ENCODE measurements around the gene CDH15. TPM values are rescaled to one million over a fixed set of nuclear protein-coding genes. Genes with fewer than 3 reads are reported as not detected.
A peak's percentile ranks its signal among the peaks of the same experiment; 100 is the strongest.

The CDH15 gene
- total RNA-seq, 1 experiment from 2014 or later, result 0.10 TPM

DNA sequence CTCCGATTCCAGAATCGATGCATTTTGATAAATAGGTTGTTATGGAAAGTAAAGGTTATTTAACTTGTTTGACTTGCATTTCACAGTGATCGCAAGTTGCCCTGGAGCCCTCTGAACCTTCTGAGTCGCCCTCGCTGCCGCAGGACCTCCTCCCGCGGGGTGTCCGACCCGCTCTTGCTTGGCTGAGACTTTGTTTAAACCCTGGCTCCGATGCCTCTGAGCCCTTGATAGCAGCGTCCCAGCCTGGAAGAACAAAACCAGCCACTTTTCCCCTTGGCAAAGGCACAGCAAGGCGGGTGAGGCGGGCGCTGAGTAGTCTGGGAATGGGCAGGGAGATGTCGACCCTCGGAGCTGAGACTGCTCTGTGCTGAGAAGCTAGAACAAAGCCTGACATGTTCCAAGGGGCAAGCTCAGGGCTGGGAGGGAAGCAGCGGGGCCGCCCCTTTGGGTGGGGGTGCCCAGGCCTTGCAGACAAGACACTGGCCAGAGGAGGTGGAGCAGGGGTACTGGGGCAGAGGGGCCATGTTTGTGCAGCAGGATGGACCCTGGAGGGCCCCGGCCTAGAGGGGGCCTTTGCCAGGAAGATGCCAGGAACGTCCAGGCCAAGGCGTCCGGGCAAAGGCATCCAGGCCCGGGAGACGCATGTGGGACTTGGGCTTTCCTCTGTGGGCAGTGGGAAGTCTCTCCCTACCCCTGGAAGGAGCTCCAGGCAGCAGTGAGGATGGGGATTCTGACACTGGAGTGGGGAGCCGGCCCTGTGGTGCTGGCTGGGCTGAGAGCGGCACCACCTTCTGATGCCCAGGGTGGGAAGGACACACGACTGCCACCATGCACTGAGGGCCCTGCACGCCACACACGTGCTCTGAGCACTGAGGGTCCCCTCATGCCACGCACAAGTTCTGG is 30.3 kb upstream of the CDH15 start:
- no peak for DNase-seq (ENCODE audit: low read depth)

DNA sequence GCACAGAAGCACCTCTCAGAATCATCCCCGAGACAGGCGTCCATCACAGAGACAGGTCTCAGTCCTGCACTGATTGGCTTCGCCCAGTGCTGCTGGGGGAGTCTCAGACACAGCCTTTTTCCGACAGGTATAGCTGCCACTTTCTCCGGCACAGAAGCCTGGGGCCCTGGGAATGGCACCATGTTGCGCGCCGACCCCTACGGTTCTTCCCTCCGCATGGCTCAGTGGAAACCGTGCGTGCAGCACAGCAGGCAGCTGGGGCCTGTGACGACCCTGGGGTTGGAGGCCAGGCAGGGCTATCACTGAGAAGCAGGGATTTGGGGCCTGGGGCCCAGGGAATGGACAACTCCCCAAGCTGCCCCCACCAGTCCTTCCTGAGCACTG is 29.7 kb upstream of the CDH15 start:
- no peak for DNase-seq (ENCODE audit: low read depth)

DNA sequence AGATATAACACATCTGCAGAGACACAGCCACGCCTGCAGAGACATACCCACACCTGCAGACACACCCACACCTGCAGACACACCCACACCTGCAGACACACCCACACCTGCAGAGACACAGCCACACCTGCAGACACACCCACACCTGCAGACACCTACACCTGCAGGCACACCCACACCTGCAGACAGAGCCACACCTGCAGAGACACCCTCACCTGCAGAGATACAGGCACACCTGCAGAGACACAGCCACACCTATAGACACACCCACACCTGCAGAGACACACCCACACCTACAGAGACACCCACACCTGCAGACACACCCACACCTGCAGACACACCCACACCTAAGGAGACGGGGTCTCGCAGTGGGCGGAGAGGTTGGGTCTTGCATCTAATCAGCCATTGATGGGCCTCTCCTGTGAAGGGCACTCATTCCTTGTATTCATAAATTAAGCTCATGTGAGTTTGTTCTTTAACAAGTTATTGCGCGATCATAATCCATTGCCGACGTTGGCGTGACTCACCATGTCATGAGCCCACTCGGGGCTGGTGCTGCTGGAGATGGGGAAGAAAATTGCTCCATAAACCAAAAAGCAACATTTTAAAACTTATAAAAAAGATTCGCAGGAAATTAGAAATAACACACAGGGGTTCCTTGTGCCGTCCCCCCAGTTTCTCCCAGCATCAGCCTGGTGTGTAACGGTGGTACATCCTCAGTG is 28.9 kb upstream of the CDH15 start:
- no peak for DNase-seq (ENCODE audit: low read depth)

DNA sequence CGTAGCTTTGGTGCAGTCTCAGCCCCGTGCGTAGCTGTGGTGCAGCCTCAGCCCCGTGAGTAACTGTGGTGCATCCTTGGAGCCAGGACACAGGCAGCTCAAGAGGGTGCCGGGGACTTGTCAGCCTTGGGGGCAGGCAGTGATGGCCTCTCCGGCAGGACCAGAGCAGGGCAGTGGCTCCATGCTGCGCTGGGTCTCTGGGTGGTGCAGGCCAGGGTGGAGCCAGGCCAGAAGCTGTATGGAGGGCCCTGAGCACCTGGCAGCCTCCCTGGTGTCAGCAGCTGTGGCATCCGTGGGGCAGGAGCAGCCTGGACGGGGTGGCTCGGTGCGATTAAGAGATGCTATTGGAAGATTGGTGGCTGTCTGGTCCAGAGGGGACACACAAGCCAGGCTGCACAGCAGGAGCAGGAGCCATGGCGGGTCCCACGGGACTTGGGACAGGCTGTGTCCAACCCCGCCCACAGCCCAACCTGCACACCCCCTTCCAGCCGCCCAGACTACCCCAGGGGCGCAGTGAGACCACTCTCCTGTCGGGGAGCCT is 28.3 kb upstream of the CDH15 start:
- DNase-seq (ENCODE audit: low read depth), result no peak

DNA sequence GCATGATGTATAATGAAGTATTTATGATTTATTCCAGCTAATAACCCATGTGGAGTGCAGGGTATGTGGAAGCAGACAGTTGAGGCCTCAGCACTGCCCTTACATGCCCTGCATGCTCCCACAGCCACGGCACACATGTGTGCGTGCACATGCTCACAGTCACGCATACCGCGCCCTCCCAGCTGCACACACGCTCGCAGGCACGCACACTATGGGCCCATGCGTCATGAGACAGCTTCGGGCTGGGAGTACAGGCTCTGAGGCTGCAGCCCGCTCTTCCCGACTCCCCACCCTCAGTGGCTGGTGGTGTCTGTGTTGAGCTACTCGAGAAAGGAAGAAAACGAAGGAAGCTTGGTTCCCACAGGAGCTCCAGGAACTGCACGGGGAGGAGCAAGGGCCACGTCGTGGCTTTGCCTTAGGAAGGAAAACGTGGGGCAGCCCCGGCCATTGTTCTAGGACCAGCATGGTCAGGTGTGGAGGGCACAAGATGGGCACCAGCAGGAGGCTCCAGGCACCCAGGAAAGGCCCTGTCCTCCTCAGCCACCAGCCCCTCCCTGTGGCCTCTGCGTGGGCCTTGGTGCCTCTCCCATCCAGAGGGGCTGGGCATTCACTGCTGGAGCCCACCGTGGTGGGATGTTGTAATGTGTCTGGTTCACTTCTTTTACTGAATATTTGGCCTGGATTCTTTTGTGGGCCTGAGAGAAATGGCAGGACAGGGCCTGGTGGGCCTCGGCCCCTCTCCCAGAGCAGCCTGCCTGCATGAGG is 27.5 kb upstream of the CDH15 start:
- DNase-seq (ENCODE audit: low read depth), result no peak

DNA sequence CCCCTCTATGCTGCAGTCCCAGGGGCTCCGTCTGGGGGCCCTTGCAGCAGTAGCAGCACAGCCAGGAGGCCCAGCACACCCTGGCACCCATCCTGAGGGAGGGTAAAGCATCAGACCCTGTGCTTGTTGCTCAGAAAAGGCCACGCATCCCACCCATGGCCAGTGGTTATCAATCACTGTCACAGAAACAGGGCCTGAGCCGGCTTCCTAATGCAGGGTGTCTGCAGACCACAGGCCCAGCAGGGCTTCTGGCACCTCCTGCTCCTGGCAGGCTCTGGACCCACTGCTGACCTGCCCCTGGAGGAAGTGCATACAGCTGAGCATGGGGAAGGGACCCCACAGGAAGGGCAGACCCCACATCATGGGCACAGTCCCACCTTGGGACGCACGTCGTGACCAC is 26.9 kb upstream of the CDH15 start:
- DNase-seq (ENCODE audit: low read depth), result no peak

DNA sequence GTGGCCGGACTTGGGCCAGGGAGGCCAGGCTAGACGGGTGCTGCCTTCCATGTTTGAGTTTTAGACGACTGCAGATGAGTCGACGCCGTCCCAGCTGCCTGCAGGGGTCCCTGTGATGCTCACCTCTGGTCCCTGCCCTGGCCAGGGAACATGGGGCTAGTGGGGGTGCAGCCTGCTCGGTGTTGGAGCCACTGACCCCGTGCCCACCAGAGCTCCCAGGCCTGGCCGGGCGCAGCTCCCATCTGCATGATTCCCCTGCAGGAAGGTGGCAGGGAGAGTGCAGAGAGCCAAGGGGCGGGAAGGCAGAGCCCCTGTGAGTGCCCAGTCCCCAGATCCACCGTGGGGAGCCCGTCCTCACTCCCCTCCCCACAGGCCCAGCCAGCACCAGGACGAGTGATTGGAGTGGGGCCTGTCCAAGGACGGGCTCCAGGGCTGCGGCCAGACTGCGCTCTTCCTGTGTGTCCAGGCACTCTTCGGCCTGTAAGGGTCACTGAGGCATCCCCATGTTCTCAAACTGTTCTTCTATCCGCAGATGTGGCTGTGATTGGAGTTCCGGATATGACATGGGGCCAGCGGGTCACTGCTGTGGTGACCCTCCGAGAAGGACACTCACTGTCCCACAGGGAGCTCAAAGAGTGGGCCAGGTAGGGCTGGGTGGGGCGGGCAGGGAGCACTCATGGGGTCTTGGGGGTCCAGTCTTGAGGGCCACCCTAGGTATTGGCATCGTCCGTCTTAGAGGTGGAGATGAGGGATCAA is 26.0 kb upstream of the CDH15 start:
- DNase-seq (ENCODE audit: low read depth), result no peak

DNA sequence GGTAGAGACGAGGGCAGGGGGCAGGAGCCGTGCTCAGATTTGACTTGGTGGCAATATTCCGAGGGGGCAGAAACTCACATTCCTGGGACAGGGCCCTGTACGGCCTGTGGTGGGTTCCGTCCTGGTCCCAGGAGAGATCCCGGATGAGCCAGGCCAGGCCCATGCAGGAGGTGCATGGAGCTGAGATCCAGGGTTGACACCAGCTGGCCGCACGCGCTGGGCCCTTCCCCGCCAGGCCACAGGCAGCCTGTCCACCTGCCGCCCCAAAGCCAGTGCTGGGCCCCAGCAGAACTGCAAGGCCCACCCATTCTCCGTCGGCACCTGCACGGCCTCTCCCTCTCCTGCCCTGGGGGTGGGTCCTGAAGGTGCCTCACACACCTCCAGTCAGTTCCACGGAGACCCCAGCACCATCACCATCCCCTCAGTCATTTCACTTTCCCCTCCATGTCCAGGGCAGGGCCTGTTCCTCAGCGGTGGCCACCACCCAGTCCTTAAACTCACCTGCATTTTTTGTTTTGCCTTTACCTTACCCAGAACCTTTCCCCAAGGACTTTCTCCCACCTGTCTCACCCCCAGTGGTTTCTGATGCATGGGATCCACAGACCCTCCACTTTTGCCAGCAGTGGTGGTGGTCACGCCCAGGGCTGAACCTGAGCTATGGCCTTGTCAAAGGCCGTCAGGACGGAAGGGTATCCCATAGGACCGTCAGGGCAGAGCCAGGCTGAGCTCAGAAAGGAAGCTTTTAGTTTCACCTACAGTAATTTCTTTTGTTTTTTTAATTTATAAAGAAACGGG is 25.1 kb upstream of the CDH15 start:
- no peak for DNase-seq (ENCODE audit: low read depth)

DNA sequence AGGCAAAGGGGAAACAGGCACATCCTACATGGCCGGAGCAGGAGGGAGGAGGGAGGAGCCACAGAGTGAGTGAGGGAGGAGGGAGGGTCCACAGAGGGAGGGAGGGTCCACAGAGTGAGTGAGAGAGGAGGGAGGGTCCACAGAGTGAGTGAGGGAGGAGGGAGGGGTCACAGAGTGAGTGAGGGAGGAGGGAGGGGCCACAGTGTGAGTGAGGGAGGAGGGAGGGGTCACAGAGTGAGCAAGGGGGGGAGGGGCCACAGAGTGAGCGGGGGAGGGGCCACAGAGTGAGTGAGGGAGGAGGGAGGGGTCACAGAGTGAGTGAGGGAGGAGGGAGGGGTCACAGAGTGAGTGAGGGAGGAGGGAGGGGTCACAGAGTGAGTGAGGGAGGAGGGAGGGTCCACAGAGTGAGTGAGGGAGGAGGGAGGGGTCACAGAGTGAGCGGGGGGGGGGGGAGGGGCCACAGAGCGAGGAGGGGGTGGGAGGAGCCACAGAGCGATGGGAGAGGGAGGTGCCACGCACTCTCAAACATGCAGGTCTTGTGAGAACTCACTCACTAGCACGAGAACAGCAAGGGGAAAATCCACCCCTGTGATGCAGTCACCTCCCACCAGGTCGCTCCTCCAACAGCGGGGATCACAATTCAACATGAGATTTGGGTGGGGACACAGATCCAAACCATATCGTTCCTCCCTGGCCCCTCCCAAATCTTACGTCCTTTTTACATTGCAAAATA is 24.3 kb upstream of the CDH15 start:
- DNase-seq (ENCODE audit: low read depth), result no peak

DNA sequence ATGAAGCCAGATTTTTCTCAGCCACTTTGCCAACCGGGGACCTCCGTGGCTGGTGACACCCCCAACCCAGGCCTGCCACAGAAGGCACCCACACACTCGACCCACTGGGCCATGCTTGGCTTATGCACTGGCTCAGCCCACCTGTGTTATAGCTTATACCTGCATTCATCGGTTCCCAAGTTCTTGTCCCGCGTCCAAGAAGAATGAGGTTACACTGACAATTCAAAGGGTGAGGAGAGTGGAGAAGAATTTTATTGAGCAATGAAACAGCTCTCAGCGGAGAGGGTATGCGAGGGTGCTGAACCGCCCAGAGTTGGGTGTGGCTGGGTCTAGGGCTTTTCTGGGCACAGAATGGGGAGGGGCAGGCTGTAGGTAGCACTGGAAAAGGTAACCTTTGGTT is 22.2 kb upstream of the CDH15 start:
- DNase-seq (ENCODE audit: low read depth), result no peak

DNA sequence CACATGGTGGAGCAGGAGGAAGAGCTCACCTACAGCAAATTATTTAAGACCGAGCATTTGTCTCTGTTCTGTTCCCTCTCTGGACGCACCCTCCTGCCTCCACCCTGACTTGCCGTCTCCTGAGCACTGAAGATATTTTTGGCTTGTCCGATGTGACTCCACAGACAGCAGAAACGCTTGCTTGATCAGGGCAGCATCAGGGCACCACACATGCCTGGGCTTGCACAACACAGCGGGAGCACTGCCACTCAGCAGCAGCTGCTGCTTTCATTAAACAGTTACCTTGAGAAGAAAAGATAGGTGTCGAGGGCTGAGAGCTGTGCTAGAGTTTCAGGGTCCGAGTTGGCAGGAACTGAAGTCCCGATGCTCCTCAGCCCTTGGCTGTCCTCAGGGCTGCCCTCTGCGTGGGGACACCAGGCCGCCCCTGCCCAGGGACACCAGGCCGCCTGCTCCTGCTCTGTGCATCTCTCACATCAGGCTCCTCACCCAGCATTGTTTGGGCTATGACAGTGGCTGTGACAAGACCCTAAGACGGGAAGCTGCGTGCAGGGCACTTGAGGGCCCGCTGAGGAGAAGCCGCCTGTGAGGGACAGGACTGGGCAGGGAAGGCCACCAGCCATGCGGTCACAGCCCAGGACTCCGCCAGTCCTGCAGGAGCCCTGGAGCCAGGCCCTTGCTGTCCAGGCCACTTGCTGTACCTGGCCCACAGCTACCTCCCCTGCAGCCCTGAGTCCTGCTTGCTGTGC is 21.3 kb upstream of the CDH15 start:
- DNase-seq (ENCODE audit: low read depth), result no peak

DNA sequence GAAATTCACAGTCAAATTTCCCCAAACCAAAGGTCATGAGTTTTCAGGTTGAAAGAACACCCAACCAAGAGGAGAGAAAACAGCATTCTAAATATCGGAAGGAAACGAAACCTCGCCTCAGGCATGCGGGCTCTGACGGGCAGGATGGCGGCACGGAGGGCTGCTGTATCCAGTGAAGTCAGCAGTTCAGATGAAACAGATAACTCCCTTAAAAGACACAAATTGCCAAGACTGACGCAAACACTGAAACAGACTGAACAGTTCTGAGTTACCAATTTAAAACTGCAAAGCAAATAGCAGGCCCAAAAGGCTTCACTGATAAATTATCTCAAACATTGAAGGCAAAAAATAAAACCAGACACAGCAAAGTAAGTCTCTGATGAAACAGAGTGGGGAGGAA is 20.6 kb upstream of the CDH15 start:
- no peak for DNase-seq (ENCODE audit: low read depth)

DNA sequence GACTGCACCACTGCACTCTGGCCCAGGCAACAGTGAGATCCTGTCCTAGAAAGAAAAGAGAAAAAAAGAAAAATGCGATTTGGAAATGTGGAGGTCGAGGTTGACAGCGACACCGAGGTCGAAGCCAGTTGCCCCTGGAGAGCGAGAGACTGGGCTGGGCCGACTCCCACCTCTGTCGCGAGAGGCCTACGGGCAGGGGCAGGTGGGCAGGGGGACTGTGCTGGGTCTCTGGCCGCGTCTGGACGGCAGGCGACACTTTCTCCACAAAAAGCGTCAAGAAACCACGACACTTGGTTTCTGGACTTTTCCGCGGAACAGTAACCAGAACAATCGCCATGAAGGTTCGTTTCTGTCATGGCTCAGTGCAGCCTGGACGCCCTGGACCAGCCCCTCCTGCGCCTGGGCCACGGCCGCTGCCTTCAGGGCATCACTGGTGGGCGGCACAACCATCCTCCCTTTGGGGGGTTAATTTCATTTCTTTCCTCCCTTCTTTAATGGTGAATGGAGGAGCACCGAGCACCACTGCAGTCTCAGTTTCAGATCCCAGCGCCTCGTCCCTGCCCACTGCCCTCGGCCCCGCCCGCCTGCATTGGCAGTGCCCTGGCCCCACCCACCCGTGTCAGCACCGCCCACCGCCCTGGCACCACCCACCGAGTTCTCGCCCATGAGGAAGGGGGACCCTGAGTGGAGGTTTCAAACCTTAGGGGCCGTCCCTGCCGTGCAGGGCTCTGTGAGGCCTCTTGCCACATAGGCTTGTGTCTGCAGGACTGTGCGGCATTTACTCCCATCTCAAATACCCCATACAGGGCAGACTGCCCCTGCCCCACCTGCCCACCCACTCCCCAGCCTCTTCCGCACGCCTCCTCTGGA is 18.5 kb upstream of the CDH15 start:
- no peak for DNase-seq (ENCODE audit: low read depth)

DNA sequence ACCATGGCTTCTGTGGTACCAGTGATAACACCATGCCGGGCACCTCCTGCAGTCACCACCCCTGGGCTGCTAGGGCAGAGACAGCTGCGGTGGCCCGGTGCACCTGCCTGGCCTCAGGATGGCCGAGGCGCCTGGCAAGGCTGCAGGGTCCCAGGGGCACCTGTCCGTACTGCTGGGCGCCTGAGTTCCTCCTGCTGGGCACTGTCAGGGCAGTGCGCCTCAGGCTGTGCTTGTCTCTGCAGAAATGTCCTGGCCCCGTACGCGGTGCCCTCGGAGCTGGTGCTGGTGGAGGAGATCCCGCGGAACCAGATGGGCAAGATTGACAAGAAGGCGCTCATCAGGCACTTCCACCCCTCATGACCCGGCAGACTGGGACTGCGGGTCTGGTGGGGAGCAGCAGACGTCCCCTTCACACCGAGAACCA is 17.7 kb upstream of the CDH15 start:
- DNase-seq (ENCODE audit: low read depth), result no peak

DNA sequence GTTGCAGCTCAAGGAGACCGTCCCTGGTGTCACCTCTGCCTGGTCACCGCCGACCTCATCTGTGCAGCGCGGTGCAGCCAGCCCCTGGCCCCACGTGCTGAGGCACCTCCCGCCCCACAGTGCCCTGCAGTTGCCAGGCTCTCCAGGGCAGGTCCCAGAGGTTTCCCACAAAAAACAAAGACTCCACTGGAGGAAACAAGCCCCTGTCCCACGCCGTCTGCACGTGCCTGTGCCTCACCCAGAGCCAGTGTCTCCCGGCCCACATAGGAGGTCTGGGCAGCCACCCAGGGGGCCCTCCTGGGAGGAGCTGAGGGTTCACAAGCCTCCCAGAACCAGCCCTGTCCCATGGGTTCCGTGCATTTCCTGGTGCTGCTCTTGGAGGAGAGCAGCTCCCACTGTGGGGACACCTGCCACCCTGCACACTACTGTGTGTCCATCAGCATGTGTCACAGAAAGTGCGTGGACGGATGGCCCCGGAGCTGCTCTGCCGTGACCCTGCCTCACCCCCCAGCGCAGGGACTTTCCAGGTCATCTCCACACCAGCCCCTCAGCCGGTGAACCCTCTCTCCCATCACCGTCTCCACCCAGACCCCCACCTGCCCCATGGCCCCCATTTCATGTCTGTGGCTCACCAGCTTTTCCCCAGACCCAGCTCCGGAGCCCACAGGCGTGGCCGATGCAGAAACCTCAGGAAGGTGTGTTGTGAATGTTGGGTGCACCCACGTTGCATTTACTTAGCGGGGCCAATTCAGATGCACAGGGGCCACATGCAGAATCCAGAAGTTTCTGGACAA is 17.0 kb upstream of the CDH15 start:
- DNase-seq (ENCODE audit: low read depth), result no peak

DNA sequence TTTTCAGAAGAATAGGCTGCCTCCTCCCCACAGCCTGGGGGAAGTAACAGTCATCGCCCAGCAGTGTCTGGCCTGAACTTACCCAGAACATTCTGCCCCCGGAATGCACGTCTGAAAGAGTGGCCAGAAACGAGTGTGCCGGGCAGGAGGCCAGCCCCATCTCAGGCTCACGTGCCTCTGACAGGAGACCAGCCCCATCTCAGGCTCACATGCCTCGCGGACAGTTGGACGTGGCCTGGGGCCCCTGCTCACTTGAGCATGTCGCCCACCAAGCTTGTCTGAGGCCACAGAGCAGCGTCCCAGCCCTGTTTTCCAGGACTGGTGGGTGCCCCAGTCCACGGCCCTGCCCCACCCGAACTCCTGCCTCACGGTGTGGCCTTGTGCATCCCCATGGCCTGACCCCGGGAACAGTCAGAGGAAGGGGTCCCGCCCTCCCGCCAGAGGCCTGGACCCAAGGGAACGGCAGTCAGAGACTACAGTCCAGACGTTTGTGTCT is 16.3 kb upstream of the CDH15 start:
- DNase-seq (ENCODE audit: low read depth), result peak; percentile 49

Data from M059J (cell line).